HK-2 (cell line): ENCODE data around the gene MUC5B.
"Not testable (repeated sequence)": the region's sequence is repeated elsewhere in the genome, so short reads cannot be mapped to it uniquely, and the experiment has no call there.

Experiments used
- DNase-seq: peaks from one replicate; pipeline ENCODE4 v3.0.0-alpha.2; 2018; ENCODE audit not compliant: unreplicated experiment

Gene MUC5B

DNA sequence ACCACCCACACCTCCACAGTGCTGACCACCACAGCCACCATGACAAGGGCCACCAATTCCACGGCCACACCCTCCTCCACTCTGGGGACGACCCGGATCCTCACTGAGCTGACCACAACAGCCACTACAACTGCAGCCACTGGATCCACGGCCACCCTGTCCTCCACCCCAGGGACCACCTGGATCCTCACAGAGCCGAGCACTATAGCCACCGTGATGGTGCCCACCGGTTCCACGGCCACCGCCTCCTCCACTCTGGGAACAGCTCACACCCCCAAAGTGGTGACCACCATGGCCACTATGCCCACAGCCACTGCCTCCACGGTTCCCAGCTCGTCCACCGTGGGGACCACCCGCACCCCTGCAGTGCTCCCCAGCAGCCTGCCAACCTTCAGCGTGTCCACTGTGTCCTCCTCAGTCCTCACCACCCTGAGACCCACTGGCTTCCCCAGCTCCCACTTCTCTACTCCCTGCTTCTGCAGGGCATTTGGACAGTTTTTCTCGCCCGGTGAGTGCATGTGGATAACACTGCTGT lies 28.4 kb downstream of the MUC5B start:
- DNase-seq, result no peak

DNA sequence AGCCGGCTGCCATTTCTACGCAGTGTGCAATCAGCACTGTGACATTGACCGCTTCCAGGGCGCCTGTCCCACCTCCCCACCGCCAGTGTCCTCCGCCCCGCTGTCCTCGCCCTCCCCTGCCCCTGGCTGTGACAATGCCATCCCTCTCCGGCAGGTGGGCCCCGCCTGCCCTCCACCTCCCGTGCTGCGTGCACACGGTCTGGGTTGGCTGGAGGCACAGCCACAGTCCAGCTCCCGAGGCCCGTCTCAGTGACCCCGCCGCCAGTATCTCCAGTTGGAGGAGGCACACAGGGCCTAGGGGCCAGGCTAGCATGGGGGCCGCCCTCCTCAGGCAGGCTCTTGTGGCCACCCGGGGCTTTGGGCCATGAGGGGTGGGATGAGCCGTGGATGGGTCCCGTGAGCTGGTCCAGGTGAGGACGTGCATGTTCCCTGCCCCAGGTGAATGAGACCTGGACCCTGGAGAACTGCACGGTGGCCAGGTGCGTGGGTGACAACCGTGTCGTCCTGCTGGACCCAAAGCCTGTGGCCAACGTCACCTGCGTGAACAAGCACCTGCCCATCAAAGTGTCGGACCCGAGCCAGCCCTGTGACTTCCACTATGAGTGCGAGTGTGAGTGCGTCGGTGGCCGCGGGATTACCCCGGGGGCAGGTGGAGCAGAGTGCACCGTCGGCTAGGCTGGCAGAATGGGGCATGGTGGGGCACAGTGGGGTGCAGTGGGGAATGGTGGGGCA lies 29.7 kb downstream of the MUC5B start:
- no peak for DNase-seq

DNA sequence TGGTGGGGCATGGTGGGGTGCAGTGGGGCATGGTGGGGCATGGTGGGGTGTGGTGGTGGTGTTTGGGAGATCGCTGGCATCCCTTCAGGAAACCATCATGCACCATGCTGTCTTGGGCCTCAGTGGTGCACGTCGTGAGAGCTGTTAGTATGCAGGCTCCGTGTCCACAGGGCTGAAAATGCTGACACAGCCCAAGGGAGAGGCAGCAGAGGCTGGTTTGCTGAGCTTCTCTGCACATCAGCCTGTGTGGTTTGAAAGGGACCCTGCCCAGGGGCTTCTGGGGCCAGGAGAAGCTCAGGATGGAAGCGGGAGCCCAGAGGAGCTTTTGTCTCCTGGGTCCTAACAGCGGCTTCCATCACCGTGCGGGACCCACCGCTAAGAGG lies 30.2 kb downstream of the MUC5B start:
- DNase-seq, result no peak

DNA sequence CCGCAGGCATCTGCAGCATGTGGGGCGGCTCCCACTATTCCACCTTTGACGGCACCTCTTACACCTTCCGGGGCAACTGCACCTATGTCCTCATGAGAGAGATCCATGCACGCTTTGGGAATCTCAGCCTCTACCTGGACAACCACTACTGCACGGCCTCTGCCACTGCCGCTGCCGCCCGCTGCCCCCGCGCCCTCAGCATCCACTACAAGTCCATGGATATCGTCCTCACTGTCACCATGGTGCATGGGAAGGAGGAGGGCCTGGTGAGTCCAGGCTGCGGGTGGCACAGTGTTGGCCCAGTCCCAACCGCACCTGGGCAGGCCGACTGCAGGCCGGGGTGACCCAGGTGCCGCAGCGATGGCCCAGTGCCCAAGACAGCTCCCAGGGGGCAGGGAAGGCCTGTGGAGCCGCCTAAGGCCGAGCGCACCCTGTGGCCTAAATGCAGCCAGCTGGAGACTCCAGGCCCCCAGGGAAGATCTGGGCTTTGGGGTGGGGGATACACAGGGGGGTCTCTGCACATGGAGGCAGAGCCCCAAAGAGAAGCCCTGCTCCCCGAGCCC lies 31.3 kb downstream of the MUC5B start:
- DNase-seq, result no peak

DNA sequence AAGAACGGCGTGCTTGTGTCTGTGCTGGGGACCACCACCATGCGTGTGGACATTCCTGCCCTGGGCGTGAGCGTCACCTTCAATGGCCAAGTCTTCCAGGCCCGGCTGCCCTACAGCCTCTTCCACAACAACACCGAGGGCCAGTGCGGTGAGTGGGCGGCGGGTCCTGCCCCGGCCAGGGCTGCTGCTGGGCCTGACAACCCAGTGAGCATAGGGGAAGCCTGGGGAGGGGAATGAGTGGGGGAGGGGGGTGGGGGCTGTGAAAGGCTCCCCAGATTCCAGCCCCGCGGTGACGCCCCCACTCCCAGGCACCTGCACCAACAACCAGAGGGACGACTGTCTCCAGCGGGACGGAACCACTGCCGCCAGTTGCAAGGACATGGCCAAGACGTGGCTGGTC lies 31.9 kb downstream of the MUC5B start:
- no peak for DNase-seq

DNA sequence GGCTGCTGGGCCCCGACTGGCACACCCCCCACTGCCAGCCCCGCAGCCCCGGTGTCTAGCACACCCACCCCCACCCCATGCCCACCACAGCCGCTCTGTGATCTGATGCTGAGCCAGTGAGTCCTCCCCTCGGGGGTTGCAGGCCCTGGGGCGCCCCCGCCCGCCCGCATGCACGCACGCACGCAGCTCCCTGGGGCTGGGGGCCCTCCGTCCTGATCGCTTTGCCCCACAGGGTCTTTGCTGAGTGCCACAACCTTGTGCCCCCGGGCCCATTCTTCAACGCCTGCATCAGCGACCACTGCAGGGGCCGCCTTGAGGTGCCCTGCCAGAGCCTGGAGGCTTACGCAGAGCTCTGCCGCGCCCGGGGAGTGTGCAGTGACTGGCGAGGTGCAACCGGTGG lies 32.3 kb downstream of the MUC5B start:
- DNase-seq, result no peak

DNA sequence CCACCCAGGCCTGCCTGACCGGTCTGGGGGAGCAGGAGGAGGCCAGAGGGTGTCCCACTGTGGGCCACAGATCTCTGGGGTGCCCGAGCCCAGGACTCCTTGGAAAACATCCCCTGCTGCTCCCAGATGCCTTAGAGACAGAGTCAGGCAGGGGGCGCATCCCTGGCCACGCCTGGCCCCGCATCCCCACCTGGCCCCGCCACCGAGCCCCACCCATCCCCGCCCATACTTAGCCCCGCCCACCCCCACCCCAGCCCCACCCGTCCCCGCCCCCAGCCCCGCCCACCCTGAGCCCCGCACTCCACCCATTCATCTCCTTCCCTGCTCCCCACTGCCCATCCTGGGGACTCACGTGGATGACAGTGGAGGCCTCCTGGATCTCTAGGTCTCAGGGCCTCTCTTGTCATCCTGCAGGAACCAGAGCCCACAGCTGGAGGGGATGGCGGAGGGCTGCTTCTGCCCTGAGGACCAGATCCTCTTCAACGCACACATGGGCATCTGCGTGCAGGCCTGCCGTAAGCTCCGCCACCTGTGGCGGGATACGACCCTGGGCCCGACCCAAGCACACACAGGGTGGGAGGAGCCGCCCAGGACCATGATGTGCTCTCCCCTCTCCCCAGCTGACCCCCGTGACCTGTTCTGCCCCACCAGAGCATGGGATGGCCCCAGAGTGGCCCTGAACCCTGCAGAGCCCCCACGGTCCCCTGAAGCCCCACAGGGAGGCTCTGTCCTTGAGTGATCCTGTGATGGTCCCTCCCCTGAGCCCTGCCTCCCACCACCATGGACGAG lies 33.6 kb downstream of the MUC5B start:
- no peak for DNase-seq

DNA sequence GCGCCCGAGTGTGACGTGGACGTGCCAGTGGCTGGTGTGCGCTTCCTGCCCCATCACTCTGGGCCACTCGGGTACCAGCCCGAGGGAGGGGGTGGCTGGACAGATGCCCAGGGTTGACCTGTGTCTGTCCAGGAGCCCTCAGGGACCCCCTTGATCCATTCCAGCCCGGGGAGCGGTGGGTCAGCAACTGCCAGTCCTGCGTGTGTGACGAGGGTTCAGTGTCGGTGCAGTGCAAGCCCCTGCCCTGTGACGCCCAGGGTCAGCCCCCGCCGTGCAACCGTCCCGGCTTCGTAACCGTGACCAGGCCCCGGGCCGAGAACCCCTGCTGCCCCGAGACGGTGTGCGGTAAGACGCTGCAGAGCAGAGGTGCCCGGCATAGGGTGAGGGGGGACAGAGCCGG lies 34.5 kb downstream of the MUC5B start:
- no peak for DNase-seq

DNA sequence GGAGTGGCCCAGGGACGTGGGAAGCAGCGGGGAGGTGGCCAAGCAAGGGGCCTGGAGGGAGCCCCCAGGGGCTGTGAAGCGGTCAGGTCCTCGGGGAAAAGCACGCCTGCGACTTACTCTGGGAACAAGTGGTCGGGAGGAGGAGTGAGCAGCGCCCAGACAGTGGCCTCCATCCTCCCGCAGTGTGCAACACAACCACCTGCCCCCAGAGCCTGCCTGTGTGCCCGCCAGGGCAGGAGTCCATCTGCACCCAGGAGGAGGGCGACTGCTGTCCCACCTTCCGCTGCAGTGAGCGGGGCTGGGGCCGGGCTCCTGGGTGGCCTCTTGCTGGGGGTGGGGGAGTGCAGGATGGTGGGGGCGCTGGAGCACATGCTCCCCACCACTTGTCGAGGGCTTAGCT lies 35.0 kb downstream of the MUC5B start:
- DNase-seq, result no peak

DNA sequence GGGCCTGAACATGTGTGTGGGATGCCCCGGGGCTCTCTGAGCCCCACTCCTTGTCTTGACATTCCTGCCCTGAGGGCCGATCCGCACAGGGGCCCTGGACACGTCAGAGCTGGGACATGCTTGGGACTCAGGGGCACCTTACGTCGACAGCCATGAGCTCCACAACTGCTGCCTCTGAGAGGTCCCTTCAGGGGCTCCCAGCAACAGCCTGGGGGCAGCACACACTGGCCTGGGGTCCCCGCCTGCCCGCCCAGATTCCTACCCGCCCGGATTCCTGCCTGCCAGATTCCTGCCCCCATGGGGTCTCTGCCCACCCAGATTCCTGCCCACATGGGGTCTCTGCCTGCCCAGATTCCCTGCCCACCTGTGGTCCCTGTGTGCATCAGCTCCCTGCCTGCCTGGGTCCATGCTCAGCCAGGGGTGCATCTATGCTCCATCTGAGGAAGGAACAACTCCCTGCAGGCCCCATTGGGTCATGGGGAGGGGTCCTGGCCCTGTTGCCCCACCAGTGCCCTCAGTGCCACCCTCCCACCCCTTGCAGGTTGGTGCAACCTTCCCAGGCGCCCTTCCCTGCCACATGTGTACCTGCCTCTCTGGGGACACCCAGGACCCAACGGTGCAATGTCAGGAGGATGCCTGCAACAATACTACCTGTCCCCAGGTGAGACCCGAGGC lies 35.7 kb downstream of the MUC5B start:
- no peak for DNase-seq

DNA sequence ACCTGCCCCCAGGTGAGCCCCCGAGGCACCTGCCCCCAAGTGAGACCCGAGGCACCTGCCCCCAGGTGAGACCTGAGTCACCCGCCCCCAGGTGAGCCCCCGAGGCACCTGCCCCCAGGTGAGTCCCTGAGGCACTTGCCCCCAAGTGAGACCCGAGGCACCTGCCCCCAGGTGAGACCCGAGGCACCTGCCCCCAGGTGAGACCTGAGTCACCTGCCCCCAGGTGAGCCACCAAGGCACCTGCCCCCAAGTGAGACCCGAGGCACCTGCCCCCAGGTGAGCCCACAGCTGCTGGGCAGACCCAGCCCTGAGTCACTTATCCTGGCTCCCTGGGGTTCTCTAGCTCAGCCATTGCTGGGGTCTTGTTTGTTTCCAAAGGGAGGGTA lies 36.2 kb downstream of the MUC5B start:
- DNase-seq, result no peak

DNA sequence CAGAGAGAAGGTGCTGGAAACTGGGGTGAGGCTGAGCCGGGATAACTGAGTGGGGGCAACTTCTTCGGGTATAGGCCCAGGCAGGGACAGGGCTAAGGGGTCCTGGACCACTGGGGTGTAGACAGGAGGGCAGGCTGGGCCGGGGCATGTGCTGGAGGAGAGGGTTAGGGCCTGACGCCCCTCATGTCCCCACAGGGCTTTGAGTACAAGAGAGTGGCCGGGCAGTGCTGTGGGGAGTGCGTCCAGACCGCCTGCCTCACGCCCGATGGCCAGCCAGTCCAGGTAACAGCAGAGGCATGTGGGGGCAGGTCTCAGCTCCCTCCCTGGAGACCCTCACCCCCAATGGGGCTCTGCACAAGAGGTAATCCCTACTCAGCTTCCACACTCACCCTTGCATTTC lies 36.7 kb downstream of the MUC5B start:
- DNase-seq, result no peak

DNA sequence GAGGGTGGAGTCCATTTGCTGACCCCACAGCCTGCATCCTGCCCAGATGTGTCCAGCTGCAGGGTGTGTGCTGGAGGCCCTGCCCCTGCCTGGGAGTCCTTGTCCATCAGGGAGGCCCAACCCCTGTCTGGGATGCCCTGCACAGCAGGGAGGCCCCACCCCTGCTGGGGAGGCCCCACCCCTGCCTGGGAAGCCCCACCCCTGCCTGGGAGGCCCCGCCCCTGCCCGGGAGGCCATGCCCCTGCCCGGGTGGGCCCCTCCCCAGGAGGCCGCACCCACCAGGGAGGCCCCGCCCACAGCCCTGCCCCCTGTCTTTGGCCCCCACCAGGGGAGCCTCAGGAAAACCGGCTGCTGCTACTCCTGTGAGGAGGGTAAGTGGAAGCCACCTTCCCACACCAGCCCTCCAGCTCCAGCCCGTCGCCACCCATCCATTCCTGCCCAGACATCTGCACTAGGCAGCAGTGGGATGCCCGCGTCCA lies 37.2 kb downstream of the MUC5B start:
- DNase-seq, result no peak

DNA sequence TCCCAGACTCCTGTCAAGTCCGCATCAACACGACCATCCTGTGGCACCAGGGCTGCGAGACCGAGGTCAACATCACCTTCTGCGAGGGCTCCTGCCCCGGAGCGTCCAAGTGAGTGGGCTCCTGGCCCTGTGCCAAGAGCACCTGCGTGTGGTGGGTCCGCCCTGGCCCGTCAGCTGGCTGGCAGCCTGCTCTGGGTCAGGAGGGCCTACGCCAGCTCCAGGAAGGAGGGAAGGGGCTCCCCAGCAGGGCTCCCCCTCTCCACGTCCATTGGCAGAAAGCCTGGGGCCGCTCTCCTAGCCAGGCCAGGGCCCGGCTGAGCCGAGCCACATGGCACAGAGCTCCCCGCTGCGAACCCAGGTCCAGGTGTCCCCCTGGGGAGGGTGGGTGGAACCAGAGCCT lies 37.8 kb downstream of the MUC5B start:
- no peak for DNase-seq

DNA sequence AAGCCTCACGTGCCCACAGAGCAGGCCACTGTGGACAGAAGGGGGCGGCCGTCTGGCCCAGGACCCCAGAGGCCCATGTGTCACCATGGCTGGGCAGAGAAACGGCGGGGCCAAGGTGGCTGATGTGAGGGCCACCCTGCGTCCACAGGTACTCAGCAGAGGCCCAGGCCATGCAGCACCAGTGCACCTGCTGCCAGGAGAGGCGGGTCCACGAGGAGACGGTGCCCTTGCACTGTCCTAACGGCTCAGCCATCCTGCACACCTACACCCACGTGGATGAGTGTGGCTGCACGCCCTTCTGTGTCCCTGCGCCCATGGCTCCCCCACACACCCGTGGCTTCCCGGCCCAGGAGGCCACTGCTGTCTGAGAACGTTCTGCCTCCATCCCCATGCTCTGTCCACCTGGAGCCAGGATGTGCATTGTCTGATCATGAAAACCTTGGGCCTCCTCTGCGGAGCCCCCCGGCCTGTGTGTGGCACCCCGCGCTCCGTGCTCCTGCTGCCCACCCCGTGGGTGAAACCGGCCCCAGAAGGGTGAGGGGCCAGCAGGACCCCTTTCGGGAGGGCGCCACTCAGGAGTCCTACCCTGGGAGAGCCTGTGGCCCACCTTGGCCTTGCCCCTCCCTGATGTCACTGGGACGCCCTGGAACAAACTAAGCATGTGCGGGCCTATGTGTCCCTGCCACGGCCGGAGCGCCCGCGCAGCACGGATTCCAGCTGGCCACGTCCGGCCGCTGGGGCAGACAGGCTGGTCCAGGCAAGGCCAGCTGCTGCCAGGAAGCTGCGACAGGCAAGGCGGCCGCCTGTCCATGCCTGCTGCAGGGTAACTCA lies 38.6 kb downstream of the MUC5B start:
- no peak for DNase-seq

DNA sequence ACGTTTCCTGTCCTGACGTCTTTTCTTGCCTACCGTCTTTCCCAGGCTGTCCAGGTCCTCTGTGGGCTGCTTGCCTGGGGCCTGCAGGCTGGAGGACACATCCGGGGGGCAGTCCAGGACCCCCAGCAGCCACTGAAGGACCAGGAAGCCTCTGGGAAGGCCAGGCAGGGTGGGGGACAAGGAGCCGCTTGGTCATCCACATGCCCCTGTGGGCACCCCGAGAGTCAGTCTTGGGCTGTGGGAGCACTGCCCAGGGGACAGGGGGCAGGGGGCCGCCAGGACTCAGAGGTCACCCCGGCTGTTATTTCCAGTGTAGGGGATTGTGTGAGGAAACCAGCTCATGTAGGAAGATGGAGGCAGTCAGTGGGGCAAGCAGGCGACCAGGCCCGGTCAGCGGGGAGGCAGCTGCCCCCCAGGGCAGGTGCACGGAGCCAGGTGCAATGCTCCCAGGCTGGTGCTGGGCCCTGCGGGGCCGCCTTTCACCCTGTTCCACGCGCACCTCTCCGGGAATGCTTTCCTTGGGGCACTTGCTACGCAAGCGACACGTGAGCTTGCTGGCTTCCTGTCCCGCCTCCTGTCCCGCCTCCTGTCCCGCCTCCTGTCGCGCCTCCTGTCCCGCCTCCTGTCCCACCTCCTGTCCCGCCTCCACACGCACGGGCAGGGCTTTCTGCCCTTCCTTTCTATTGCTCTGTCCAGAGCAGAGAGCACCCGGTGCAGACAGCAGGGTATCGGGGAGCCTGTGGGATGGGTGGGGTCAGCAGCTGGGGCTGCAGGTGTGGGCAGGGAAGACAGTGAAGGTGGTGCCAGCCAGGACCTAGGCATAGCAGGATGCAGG lies 39.5 kb downstream of the MUC5B start:
- peak; percentile 80 for DNase-seq

DNA sequence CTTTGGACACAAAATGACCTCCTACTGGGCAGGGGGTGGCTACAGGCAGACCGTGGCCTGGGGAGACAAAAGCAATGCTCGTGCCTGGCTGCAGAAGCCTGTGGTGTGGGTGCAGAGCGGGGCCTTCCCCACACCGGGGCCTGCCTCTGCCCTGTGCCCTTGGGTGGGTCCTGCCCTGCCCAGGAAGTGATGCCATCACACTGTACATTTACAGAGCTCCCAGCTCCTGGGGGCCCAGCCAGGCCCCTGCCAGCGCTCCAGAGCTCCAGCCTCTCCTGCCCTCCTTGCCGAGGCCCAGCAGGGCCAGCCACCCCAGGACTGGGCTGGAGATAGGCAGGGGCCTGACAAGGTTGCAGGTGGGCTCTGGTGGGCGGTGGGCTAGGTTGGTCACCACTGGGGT lies 40.1 kb downstream of the MUC5B start:
- DNase-seq, result no peak

DNA sequence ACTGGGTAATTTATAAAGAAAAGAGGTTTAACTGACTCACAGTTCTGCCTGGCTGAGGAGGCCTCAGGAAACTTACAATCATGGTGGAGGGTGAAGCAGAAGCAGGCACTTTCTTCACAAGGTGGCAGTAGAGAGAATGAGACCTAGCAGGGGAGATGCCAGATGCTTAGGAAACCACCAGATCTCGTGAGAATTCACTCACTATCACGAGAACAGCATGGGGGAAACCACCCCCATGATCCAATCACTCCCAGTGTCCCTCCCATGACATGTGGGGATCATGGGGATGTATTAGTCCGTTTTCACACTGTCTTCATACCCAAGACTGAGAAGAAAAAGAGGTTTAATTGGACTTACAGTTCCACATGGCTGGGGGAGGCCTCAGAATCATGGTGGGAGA lies 41.6 kb downstream of the MUC5B start:
- DNase-seq, result peak; percentile 25

DNA sequence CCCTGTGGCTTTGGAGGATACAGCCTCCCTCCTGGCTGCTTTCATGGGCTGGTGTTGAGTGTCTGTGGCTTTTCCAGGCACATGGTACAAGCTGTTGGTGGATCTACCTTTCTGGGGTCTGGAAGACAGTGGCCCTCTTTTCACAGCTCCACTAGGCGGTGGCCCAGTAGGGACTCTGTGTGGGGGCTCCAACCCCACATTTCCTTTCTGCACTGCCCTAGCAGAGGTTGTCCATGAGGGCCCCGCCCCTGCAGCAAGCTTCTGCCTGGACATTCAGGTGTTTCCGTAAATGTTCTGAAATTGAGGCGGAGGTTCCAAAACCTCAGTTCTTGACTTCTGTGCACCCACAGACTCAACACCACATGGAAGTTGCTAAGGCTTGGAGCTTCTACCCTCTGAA lies 42.6 kb downstream of the MUC5B start:
- DNase-seq, result not testable (repeated sequence)

DNA sequence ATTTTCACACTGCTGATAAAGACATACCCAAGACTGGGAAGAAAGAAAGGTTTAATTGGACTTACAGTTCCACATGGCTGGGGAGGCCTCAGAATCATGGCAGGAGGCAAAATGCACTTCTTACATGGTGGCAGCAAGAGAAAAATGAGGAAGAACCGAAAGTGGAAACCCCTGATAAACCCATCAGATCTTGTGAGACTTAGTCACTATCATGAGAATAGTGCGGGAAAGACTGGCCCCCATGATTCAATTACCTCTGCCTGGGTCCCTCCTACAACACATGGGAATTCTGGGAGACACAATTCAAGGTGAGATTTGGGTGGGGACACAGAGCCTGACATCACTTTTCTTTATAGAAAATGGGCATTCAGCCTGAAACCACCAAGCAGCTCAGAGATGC lies 44.1 kb downstream of the MUC5B start:
- DNase-seq, result not testable (repeated sequence)
